CD4-positive, alpha-beta T cell treated with Interleukin-4 for 4 hours (primary cell): ENCODE results near the gene SLC1A3.
"Not testable (repeated sequence)": the region's sequence is repeated elsewhere in the genome, so short reads cannot be mapped to it uniquely, and the experiment has no call there.

Experiments used
- DNase-seq: peaks from one replicate; pipeline ENCODE4 v3.0.0-alpha.2; 2020

Gene SLC1A3

GRCh38 chr5:36631620-36632362 lies 25.4 kb downstream of the SLC1A3 start:
- DNase-seq, result no peak

- no peak for DNase-seq
Observed at GRCh38 chr5:36632363-36632664, 25.9 kb downstream of the SLC1A3 start.

- DNase-seq, result no peak
Observed at GRCh38 chr5:36635721-36636390, 29.4 kb downstream of the SLC1A3 start.

- no peak for DNase-seq
Observed at GRCh38 chr5:36637101-36637500, 30.7 kb downstream of the SLC1A3 start.

- no peak for DNase-seq
Observed at GRCh38 chr5:36637516-36637915, 31.1 kb downstream of the SLC1A3 start.

GRCh38 chr5:36638056-36638455 lies 31.6 kb downstream of the SLC1A3 start:
- DNase-seq, result no peak

GRCh38 chr5:36640949-36641348 lies 34.5 kb downstream of the SLC1A3 start:
- DNase-seq, result no peak

GRCh38 chr5:36641431-36641830 lies 35.0 kb downstream of the SLC1A3 start:
- DNase-seq, result no peak

- DNase-seq, result no peak
Observed at GRCh38 chr5:36642089-36642488, 35.7 kb downstream of the SLC1A3 start.

GRCh38 chr5:36643162-36643561 lies 36.8 kb downstream of the SLC1A3 start:
- no peak for DNase-seq

- not testable (repeated sequence) for DNase-seq
Observed at GRCh38 chr5:36643841-36644240, 37.4 kb downstream of the SLC1A3 start.

GRCh38 chr5:36644727-36645126 lies 38.3 kb downstream of the SLC1A3 start:
- no peak for DNase-seq

- no peak for DNase-seq
Observed at GRCh38 chr5:36646100-36646499, 39.7 kb downstream of the SLC1A3 start.

- no peak for DNase-seq
Observed at GRCh38 chr5:36646507-36647023, 40.2 kb downstream of the SLC1A3 start.

GRCh38 chr5:36647046-36647445 lies 40.6 kb downstream of the SLC1A3 start:
- no peak for DNase-seq

GRCh38 chr5:36648426-36648825 lies 42.0 kb downstream of the SLC1A3 start:
- no peak for DNase-seq

- no peak for DNase-seq
Observed at GRCh38 chr5:36651761-36652685, 45.6 kb downstream of the SLC1A3 start.

- no peak for DNase-seq
Observed at GRCh38 chr5:36653044-36653705, 46.8 kb downstream of the SLC1A3 start.

GRCh38 chr5:36654564-36654963 lies 48.2 kb downstream of the SLC1A3 start:
- no peak for DNase-seq

- no peak for DNase-seq
Observed at GRCh38 chr5:36655161-36655560, 48.8 kb downstream of the SLC1A3 start.

- no peak for DNase-seq
Observed at GRCh38 chr5:36656556-36656955, 50.1 kb downstream of the SLC1A3 start.

- peak; percentile 21 for DNase-seq
Observed at GRCh38 chr5:36657563-36657995, 51.2 kb downstream of the SLC1A3 start.
